WTC11 (cell line): ENCODE measurements around the gene TKFC. TPM values are rescaled to one million over a fixed set of nuclear protein-coding genes. Genes with fewer than 3 reads are reported as not detected.
A peak's percentile ranks its signal among the peaks of the same experiment; 100 is the strongest.

Source experiments
- CREM ChIP-seq: sonication (generic); formaldehyde crosslinking; IDR thresholded peaks from 2 replicates; pipeline ENCODE4 v1.8.1; 2022; ENCODE audit warnings: mild to moderate bottlenecking, missing genetic modification reagents, moderate library complexity
- ELF4 ChIP-seq: sonication (generic); formaldehyde crosslinking; IDR thresholded peaks from 2 replicates; pipeline ENCODE4 v1.8.1; 2022; ENCODE audit warnings: low read depth, mild to moderate bottlenecking, moderate library complexity, missing genetic modification reagents
- ESRRA ChIP-seq: sonication (generic); formaldehyde crosslinking; IDR thresholded peaks from 2 replicates; pipeline ENCODE4 v1.8.1; 2022; ENCODE audit warnings: mild to moderate bottlenecking, missing genetic modification reagents, borderline replicate concordance
- ETV6 ChIP-seq: sonication (generic); formaldehyde crosslinking; IDR thresholded peaks from 2 replicates; pipeline ENCODE4 v1.8.1; 2022; ENCODE audit warnings: mild to moderate bottlenecking, missing genetic modification reagents
- FOXJ3 ChIP-seq: sonication (generic); formaldehyde crosslinking; IDR thresholded peaks from 2 replicates; pipeline ENCODE4 v1.9.0; 2021; ENCODE audit warnings: missing genetic modification reagents, mild to moderate bottlenecking, borderline replicate concordance
- JAZF1 ChIP-seq: fragments of 250-450 bp; sonication (Bioruptor Pico); IDR thresholded peaks from 2 replicates; pipeline ENCODE4 v1.9.0; 2021; ENCODE audit warnings: moderate library complexity, mild to moderate bottlenecking, inconsistent platforms
- JUN ChIP-seq: sonication (generic); formaldehyde crosslinking; IDR thresholded peaks from 2 replicates; pipeline ENCODE4 v1.8.0; 2023; ENCODE audit warnings: mild to moderate bottlenecking, missing genetic modification reagents
- NFATC4 ChIP-seq: fragments of 250-450 bp; sonication (Bioruptor Pico); IDR thresholded peaks from 2 replicates; pipeline ENCODE4 v1.9.0; 2021; ENCODE audit warnings: mild to moderate bottlenecking
- NFYB ChIP-seq: sonication (generic); formaldehyde crosslinking; conservative IDR thresholded peaks from 2 replicates; pipeline ENCODE4 v1.8.0; 2022; ENCODE audit warnings: low read depth, missing genetic modification reagents
- RORB ChIP-seq: fragments of 250-450 bp; sonication (Bioruptor Pico); IDR thresholded peaks from 2 replicates; pipeline ENCODE4 v1.9.0; 2021; ENCODE audit warnings: mild to moderate bottlenecking
- SMAD3 ChIP-seq: sonication (generic); formaldehyde crosslinking; IDR thresholded peaks from 2 replicates; pipeline ENCODE4 v1.8.0; 2022; ENCODE audit warnings: missing genetic modification reagents, mild to moderate bottlenecking, borderline replicate concordance
- SMAD4 ChIP-seq: sonication (generic); formaldehyde crosslinking; IDR thresholded peaks from 2 replicates; pipeline ENCODE4 v1.8.0; 2022; ENCODE audit warnings: mild to moderate bottlenecking, missing genetic modification reagents
- SP1 ChIP-seq: sonication (generic); formaldehyde crosslinking; conservative IDR thresholded peaks from 2 replicates; pipeline ENCODE4 v1.8.1; 2022; ENCODE audit warnings: missing genetic modification reagents
- TP53 ChIP-seq: sonication (generic); formaldehyde crosslinking; IDR thresholded peaks from 2 replicates; pipeline ENCODE4 v1.8.1; 2023; ENCODE audit warnings: mild to moderate bottlenecking, missing genetic modification reagents
- ZNF138 ChIP-seq: sonication (generic); formaldehyde crosslinking; conservative IDR thresholded peaks from 2 replicates; pipeline ENCODE4 v1.8.1; 2022; ENCODE audit warnings: mild to moderate bottlenecking, moderate library complexity, missing genetic modification reagents
- ZNF317 ChIP-seq: sonication (generic); formaldehyde crosslinking; IDR thresholded peaks from 2 replicates; pipeline ENCODE4 v1.8.1; 2023; ENCODE audit warnings: low read depth, mild to moderate bottlenecking, moderate library complexity, missing genetic modification reagents, borderline replicate concordance
- ZNF671 ChIP-seq: fragments of 250-450 bp; sonication (Bioruptor Pico); IDR thresholded peaks from 2 replicates; pipeline ENCODE4 v1.8.0; 2021; ENCODE audit warnings: mild to moderate bottlenecking
- total RNA-seq: library from RNA; stranded (reverse); gene quantifications from 3 replicates; pipeline ENCODE4 v1.2.3, GENCODE V29; 2021
- TF ChIP-seq, protein P1 (sequence below): sonication (generic); formaldehyde crosslinking; IDR thresholded peaks from 2 replicates; pipeline ENCODE4 v1.8.0; 2022; ENCODE audit warnings: mild to moderate bottlenecking, missing genetic modification reagents
- TF ChIP-seq, protein P2 (sequence below): sonication (generic); formaldehyde crosslinking; IDR thresholded peaks from 2 replicates; pipeline ENCODE4 v1.8.0; 2023; ENCODE audit warnings: mild to moderate bottlenecking, missing genetic modification reagents
- TF ChIP-seq, protein P3 (sequence below): sonication (generic); formaldehyde crosslinking; IDR thresholded peaks from 2 replicates; pipeline ENCODE4 v1.8.0; 2022; ENCODE audit warnings: mild to moderate bottlenecking, missing genetic modification reagents
- TF ChIP-seq, protein P4 (sequence below): fragments of 250-450 bp; sonication (Bioruptor Pico); IDR thresholded peaks from 2 replicates; pipeline ENCODE4 v1.9.0; 2021; ENCODE audit warnings: mild to moderate bottlenecking
- TF ChIP-seq, protein P5 (sequence below): fragments of 250-450 bp; sonication (Bioruptor Pico); conservative IDR thresholded peaks from 2 replicates; pipeline ENCODE4 v1.9.0; 2021; ENCODE audit warnings: mild to moderate bottlenecking
- TF ChIP-seq, protein P6 (sequence below): sonication (generic); formaldehyde crosslinking; IDR thresholded peaks from 2 replicates; pipeline ENCODE4 v1.8.1; 2023; ENCODE audit warnings: mild to moderate bottlenecking, missing genetic modification reagents, borderline replicate concordance
- TF ChIP-seq, protein P7 (sequence below): sonication (generic); formaldehyde crosslinking; IDR thresholded peaks from 2 replicates; pipeline ENCODE4 v1.8.0; 2022; ENCODE audit warnings: missing genetic modification reagents

TKFC gene
- total RNA-seq, 1 experiment from 2014 or later = 86.8 TPM

DNA sequence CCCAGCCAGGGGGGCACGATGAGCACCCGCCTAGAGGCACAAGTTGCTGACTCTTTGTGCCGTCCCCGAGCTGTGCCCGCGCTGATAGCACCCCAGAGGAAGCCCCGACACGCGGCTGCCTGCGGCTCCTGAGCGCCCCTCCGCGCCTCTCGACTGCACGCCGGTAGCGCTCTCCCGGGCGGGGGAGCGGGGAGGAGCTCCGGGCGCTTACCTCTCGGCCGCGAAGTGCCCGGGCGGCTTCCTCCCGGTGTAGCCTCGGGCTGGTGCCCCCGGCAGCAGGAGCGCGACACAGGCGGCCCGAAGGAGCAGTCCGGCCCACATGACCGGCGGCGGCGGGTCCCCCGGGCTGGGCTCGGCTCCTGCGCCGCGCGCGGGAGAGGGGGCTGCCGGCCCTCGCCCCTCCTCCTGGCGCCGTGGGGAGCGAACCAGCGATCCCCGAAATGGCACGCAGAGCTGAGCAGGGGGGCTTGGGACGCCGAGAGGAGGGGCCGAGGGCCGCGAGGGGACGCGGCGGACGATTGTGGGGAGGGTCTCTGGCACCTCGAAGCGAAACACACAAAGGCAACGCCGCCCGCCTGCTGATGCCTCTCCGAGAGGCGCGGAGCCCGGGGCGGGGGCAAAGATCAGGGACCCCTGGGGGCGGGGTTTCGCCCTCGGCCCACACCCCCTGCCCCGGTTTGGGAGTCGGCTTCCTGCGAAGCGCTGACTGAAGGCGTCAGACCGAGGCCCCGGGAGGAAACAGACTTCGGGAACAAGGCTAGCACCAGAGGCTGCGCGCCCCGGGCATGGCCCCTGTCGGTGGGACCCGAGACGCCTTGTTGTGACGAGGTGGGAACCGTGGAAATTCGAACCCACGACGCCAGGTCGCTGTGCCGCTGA lies 38.1 kb upstream of the TKFC start, which contains the start of gene VWCE (continued):
- TF ChIP-seq, protein P1, sequence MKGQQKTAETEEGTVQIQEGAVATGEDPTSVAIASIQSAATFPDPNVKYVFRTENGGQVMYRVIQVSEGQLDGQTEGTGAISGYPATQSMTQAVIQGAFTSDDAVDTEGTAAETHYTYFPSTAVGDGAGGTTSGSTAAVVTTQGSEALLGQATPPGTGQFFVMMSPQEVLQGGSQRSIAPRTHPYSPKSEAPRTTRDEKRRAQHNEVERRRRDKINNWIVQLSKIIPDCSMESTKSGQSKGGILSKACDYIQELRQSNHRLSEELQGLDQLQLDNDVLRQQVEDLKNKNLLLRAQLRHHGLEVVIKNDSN = peak; percentile 52; the same call in 1 of the 2 replicates
- TF ChIP-seq ZNF671 (no peak), NFATC4 (no peak), TP53 (0 out of 2 replicates have a peak, but pooled peaks have one; percentile 21), SMAD4 (CRISPR knock-in tag) (no peak), ETV6 (CRISPR knock-in tag) (no peak), JAZF1 (CRISPR knock-in tag) (no peak), ELF4 (peak; percentile 66; the same call in 1 of the 2 replicates), SP1 (CRISPR knock-in tag) (peak; percentile 48), ZNF138 (CRISPR knock-in tag) (no peak), NFYB (CRISPR knock-in tag) (no peak), ZNF317 (CRISPR knock-in tag) (peak; percentile 40; the same call in 1 of the 2 replicates), JUN (CRISPR knock-in tag) (0 out of 2 replicates have a peak, but pooled peaks have one; percentile 35), CREM (0 out of 2 replicates have a peak, but pooled peaks have one; percentile 22), SMAD3 (no peak), FOXJ3 (no peak), ESRRA (CRISPR knock-in tag) (no peak), RORB (CRISPR knock-in tag) (no peak)
- TF ChIP-seq, protein P2, sequence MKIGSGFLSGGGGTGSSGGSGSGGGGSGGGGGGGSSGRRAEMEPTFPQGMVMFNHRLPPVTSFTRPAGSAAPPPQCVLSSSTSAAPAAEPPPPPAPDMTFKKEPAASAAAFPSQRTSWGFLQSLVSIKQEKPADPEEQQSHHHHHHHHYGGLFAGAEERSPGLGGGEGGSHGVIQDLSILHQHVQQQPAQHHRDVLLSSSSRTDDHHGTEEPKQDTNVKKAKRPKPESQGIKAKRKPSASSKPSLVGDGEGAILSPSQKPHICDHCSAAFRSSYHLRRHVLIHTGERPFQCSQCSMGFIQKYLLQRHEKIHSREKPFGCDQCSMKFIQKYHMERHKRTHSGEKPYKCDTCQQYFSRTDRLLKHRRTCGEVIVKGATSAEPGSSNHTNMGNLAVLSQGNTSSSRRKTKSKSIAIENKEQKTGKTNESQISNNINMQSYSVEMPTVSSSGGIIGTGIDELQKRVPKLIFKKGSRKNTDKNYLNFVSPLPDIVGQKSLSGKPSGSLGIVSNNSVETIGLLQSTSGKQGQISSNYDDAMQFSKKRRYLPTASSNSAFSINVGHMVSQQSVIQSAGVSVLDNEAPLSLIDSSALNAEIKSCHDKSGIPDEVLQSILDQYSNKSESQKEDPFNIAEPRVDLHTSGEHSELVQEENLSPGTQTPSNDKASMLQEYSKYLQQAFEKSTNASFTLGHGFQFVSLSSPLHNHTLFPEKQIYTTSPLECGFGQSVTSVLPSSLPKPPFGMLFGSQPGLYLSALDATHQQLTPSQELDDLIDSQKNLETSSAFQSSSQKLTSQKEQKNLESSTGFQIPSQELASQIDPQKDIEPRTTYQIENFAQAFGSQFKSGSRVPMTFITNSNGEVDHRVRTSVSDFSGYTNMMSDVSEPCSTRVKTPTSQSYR (CRISPR knock-in tag) = 0 out of 2 replicates have a peak, but pooled peaks have one; percentile 25
- TF ChIP-seq, protein P3, sequence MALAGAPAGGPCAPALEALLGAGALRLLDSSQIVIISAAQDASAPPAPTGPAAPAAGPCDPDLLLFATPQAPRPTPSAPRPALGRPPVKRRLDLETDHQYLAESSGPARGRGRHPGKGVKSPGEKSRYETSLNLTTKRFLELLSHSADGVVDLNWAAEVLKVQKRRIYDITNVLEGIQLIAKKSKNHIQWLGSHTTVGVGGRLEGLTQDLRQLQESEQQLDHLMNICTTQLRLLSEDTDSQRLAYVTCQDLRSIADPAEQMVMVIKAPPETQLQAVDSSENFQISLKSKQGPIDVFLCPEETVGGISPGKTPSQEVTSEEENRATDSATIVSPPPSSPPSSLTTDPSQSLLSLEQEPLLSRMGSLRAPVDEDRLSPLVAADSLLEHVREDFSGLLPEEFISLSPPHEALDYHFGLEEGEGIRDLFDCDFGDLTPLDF (CRISPR knock-in tag) = 0 out of 2 replicates have a peak, but pooled peaks have one; percentile 15
- TF ChIP-seq, protein P4, sequence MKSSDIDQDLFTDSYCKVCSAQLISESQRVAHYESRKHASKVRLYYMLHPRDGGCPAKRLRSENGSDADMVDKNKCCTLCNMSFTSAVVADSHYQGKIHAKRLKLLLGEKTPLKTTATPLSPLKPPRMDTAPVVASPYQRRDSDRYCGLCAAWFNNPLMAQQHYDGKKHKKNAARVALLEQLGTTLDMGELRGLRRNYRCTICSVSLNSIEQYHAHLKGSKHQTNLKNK = no peak
- TF ChIP-seq, protein P5, sequence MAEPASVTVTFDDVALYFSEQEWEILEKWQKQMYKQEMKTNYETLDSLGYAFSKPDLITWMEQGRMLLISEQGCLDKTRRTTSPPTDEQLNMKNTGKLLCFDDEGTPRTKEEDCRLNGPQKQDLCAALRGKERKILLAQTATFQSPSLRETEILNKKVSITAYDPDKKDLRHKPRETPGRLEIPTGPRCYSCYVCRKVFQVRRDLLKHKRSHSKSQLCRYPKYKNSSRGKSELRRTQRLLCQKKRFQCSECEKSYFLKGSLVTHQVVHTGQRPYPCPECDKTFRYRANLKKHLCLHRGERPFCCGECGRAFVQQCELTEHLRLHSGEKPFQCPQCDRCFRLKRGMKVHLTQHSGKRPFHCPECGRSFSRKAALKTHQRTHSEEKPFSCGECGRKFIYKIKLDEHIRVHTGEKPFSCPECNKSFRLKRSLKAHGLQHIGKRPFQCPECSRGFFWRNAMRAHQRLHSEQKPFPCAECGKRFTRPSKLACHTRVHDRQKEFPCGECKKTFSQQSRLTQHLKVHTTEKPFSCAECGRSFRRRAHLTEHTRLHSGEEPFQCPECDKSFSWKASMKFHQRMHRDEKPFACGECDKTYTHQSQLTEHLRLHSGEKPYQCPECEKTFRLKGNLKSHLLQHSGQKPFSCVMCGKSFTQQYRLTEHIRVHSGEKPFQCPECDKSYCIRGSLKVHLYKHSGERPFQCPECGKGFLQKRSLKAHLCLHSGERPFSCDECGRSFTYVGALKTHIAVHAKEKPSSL (CRISPR knock-in tag) = no peak
- TF ChIP-seq, protein P6, sequence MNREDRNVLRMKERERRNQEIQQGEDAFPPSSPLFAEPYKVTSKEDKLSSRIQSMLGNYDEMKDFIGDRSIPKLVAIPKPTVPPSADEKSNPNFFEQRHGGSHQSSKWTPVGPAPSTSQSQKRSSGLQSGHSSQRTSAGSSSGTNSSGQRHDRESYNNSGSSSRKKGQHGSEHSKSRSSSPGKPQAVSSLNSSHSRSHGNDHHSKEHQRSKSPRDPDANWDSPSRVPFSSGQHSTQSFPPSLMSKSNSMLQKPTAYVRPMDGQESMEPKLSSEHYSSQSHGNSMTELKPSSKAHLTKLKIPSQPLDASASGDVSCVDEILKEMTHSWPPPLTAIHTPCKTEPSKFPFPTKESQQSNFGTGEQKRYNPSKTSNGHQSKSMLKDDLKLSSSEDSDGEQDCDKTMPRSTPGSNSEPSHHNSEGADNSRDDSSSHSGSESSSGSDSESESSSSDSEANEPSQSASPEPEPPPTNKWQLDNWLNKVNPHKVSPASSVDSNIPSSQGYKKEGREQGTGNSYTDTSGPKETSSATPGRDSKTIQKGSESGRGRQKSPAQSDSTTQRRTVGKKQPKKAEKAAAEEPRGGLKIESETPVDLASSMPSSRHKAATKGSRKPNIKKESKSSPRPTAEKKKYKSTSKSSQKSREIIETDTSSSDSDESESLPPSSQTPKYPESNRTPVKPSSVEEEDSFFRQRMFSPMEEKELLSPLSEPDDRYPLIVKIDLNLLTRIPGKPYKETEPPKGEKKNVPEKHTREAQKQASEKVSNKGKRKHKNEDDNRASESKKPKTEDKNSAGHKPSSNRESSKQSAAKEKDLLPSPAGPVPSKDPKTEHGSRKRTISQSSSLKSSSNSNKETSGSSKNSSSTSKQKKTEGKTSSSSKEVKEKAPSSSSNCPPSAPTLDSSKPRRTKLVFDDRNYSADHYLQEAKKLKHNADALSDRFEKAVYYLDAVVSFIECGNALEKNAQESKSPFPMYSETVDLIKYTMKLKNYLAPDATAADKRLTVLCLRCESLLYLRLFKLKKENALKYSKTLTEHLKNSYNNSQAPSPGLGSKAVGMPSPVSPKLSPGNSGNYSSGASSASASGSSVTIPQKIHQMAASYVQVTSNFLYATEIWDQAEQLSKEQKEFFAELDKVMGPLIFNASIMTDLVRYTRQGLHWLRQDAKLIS (CRISPR knock-in tag) = no peak
- TF ChIP-seq, protein P7, sequence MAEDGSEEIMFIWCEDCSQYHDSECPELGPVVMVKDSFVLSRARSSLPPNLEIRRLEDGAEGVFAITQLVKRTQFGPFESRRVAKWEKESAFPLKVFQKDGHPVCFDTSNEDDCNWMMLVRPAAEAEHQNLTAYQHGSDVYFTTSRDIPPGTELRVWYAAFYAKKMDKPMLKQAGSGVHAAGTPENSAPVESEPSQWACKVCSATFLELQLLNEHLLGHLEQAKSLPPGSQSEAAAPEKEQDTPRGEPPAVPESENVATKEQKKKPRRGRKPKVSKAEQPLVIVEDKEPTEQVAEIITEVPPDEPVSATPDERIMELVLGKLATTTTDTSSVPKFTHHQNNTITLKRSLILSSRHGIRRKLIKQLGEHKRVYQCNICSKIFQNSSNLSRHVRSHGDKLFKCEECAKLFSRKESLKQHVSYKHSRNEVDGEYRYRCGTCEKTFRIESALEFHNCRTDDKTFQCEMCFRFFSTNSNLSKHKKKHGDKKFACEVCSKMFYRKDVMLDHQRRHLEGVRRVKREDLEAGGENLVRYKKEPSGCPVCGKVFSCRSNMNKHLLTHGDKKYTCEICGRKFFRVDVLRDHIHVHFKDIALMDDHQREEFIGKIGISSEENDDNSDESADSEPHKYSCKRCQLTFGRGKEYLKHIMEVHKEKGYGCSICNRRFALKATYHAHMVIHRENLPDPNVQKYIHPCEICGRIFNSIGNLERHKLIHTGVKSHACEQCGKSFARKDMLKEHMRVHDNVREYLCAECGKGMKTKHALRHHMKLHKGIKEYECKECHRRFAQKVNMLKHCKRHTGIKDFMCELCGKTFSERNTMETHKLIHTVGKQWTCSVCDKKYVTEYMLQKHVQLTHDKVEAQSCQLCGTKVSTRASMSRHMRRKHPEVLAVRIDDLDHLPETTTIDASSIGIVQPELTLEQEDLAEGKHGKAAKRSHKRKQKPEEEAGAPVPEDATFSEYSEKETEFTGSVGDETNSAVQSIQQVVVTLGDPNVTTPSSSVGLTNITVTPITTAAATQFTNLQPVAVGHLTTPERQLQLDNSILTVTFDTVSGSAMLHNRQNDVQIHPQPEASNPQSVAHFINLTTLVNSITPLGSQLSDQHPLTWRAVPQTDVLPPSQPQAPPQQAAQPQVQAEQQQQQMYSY (CRISPR knock-in tag) = no peak
